H1 (cell line): ENCODE measurements around the gene C7orf57. TPM values are rescaled to one million over a fixed set of nuclear protein-coding genes. Genes with fewer than 3 reads are reported as not detected.

Source experiments
- CTCF ChIA-PET: fragments of 300-600 bp; sonication (Branson Sonifier 250); formaldehyde crosslinking; loops from one replicate; lab custom pipeline; 2021; ENCODE audit not compliant: partially characterized antibody; lab: Charles Lee
- POLR2A ChIA-PET: fragments of 300-600 bp; sonication (Branson Sonifier 250); formaldehyde crosslinking; loops from one replicate; lab custom pipeline; 2021; ENCODE audit warnings: inconsistent platforms; ENCODE audit not compliant: partially characterized antibody; lab: Charles Lee
- DNase-seq, 2 experiments: peaks; one replicate each; pipeline versions ENCODE4 v3.0.0 to v3.0.0-alpha.2; 2010 to 2022; ENCODE audit warnings: low spot score in 2 of 2, low read depth in 1 of 2, mixed read lengths in 1 of 2
- FAIRE-seq: peaks from 2 replicates; lab custom pipeline; 2011; peaks lifted over from hg19 to GRCh38; lab: Jason Lieb, UNC
- H2AFZ ChIP-seq: 2 replicates; pipeline ENCODE4 v1.8.1; 2012; ENCODE audit warnings: low read length, inconsistent platforms
- H2AK5ac ChIP-seq: 2 replicates; pipeline ENCODE4 v1.6.1; 2013; ENCODE audit warnings: low read depth, low read length
- H2BK120ac ChIP-seq: replicated peaks from 2 replicates; pipeline ENCODE3; 2013; ENCODE audit warnings: low read depth, low read length, inconsistent platforms
- H2BK12ac ChIP-seq: 2 replicates; pipeline ENCODE4 v1.6.1; 2013; ENCODE audit warnings: low read depth, low read length
- H2BK15ac ChIP-seq: 2 replicates; pipeline ENCODE4 v1.6.1; 2013; ENCODE audit warnings: low read length
- H2BK20ac ChIP-seq: 2 replicates; pipeline ENCODE4 v1.6.1; 2013; ENCODE audit warnings: low read length
- H2BK5ac ChIP-seq: 2 replicates; pipeline ENCODE4 v1.6.1; 2013; ENCODE audit warnings: low read depth, low read length
- H3K14ac ChIP-seq: 2 replicates; pipeline ENCODE4 v1.6.1; 2013; ENCODE audit warnings: inconsistent platforms; ENCODE audit not compliant: insufficient read length
- H3K18ac ChIP-seq: 2 replicates; pipeline ENCODE4 v1.6.1; 2013; ENCODE audit warnings: low read length; ENCODE audit errors: extremely low read depth
- H3K23ac ChIP-seq: 2 replicates; pipeline ENCODE4 v1.6.1; 2013; ENCODE audit warnings: inconsistent platforms; ENCODE audit not compliant: insufficient read length
- H3K23me2 ChIP-seq: 2 replicates; pipeline ENCODE4 v1.6.1; 2013; ENCODE audit warnings: low read depth, low read length
- H3K27ac ChIP-seq: 2 replicates; pipeline ENCODE4 v1.6.1; 2011; ENCODE audit warnings: low read depth, low read length, inconsistent platforms
- H3K27me3 ChIP-seq, 4 experiments: replicated peaks in 1 of 4; 1 replicate in 1 of 4; 2 replicates in 3 of 4; pipeline versions ENCODE4 v1.6.1 to v1.8.1; 2011 to 2013; ENCODE audit warnings: low read length in 3 of 4, mild to moderate bottlenecking in 3 of 4, inconsistent platforms in 2 of 4, mixed read lengths in 2 of 4, moderate library complexity in 1 of 4; ENCODE audit not compliant: control insufficient read depth in 3 of 4, insufficient read depth in 3 of 4; ENCODE audit errors: extremely low read depth in 1 of 4
- H3K36me3 ChIP-seq, 4 experiments: 2 replicates each; pipeline versions ENCODE4 v1.6.1 to v1.8.1; 2011 to 2013; ENCODE audit warnings: mild to moderate bottlenecking in 4 of 4, low read length in 3 of 4, moderate library complexity in 2 of 4, control low read depth in 1 of 4, inconsistent platforms in 1 of 4; ENCODE audit not compliant: insufficient read depth in 4 of 4, control insufficient read depth in 2 of 4
- H3K4ac ChIP-seq: replicated peaks from 2 replicates; pipeline ENCODE3; 2013; ENCODE audit warnings: low read length, low read depth, mixed read lengths, inconsistent platforms; ENCODE audit not compliant: insufficient read length
- H3K4me1 ChIP-seq, 4 experiments: replicated peaks in 1 of 4; 1 replicate in 1 of 4; 2 replicates in 3 of 4; pipeline versions ENCODE4 v1.6.1 to v1.8.1; 2011 to 2013; ENCODE audit warnings: low read length in 3 of 4, inconsistent platforms in 2 of 4, mixed read lengths in 1 of 4; ENCODE audit not compliant: insufficient read depth in 4 of 4, control insufficient read depth in 3 of 4
- H3K4me2 ChIP-seq, 2 experiments: 2 replicates each; pipeline versions ENCODE4 v1.6.1 to v1.8.1; 2011 to 2013; ENCODE audit warnings: low read depth in 2 of 2, low read length in 2 of 2, control low read depth in 1 of 2, inconsistent platforms in 1 of 2, mild to moderate bottlenecking in 1 of 2; ENCODE audit not compliant: insufficient read depth in 1 of 2
- H3K4me3 ChIP-seq, 4 experiments: fragments of 200-600, 300-600 bp in 1 of 4; sonication (generic), shearing (Covaris generic), sonication (Bioruptor Twin) in 1 of 4; 2 replicates each; pipeline versions ENCODE4 v1.5.1 to v1.8.1; 2011 to 2016; ENCODE audit warnings: low read length in 4 of 4, low read depth in 3 of 4, control low read depth in 2 of 4, inconsistent platforms in 2 of 4, mild to moderate bottlenecking in 2 of 4, mixed read lengths in 1 of 4, moderate library complexity in 1 of 4; ENCODE audit not compliant: insufficient read depth in 2 of 4; ENCODE audit errors: extremely low read depth in 1 of 4
- H3K56ac ChIP-seq: replicated peaks from 2 replicates; pipeline ENCODE3; 2013; ENCODE audit warnings: low read depth, mild to moderate bottlenecking, mixed read lengths, low read length, inconsistent platforms; ENCODE audit not compliant: insufficient read length
- H3K79me1 ChIP-seq: 2 replicates; pipeline ENCODE4 v1.6.1; 2013; ENCODE audit warnings: low read depth, low read length, control low read depth
- H3K79me2 ChIP-seq, 2 experiments: 2 replicates each; pipeline versions ENCODE4 v1.6.1 to v1.8.1; 2012 to 2013; ENCODE audit warnings: low read length in 2 of 2, mild to moderate bottlenecking in 2 of 2, inconsistent platforms in 1 of 2; ENCODE audit not compliant: insufficient read depth in 2 of 2, control insufficient read depth in 1 of 2
- H3K9ac ChIP-seq, 4 experiments: replicated peaks in 1 of 4; 1 replicate in 1 of 4; 2 replicates in 3 of 4; pipeline versions ENCODE4 v1.6.1 to v1.8.1; 2011 to 2013; ENCODE audit warnings: low read depth in 3 of 4, low read length in 3 of 4, control low read depth in 2 of 4, mild to moderate bottlenecking in 2 of 4, moderate library complexity in 2 of 4, inconsistent platforms in 1 of 4; ENCODE audit errors: extremely low read depth in 1 of 4
- H3K9me3 ChIP-seq, 2 experiments: 2 replicates each; pipeline versions ENCODE4 v1.6.1 to v1.8.1; 2012 to 2013; ENCODE audit warnings: mild to moderate bottlenecking in 2 of 2, moderate library complexity in 2 of 2, control low read depth in 1 of 2, inconsistent platforms in 1 of 2, low read depth in 1 of 2, low read length in 1 of 2, mixed read lengths in 1 of 2; ENCODE audit not compliant: insufficient read depth in 2 of 2
- H4K20me1 ChIP-seq, 2 experiments: replicated peaks in 1 of 2; 2 replicates each; pipeline versions ENCODE3 to v1.8.1; 2011 to 2013; ENCODE audit warnings: inconsistent platforms in 2 of 2, low read length in 2 of 2, mild to moderate bottlenecking in 1 of 2; ENCODE audit not compliant: insufficient read depth in 2 of 2, control insufficient read depth in 1 of 2
- H4K5ac ChIP-seq: 2 replicates; pipeline ENCODE4 v1.6.1; 2013; ENCODE audit warnings: low read length, low read depth, mixed read lengths, inconsistent platforms; ENCODE audit not compliant: insufficient read length
- H4K8ac ChIP-seq: 2 replicates; pipeline ENCODE4 v1.8.0; 2013; ENCODE audit warnings: mild to moderate bottlenecking, moderate library complexity, low read length, inconsistent platforms; ENCODE audit not compliant: insufficient read depth; ENCODE audit errors: extremely low read depth
- H4K91ac ChIP-seq: replicated peaks from 2 replicates; pipeline ENCODE3; 2013; ENCODE audit warnings: low read length, mixed read lengths, inconsistent platforms; ENCODE audit not compliant: insufficient read length
- CREB1 ChIP-seq: IDR thresholded peaks from 2 replicates; pipeline ENCODE4 v1.6.1; 2012; ENCODE audit warnings: inconsistent platforms
- CTBP2 ChIP-seq: IDR thresholded peaks from 2 replicates; pipeline ENCODE4 v1.7.0; 2011; ENCODE audit warnings: borderline replicate concordance, mild to moderate bottlenecking, moderate library complexity, mixed read lengths, low read length; ENCODE audit not compliant: insufficient read depth, insufficient read length
- E2F6 ChIP-seq: IDR thresholded peaks from 2 replicates; pipeline ENCODE4 v1.6.1; 2012; ENCODE audit warnings: inconsistent platforms
- EZH2 ChIP-seq: fragments of 200-600 bp; sonication (generic); IDR thresholded peaks from 2 replicates; pipeline ENCODE4 v1.7.1; 2012; ENCODE audit warnings: low read depth, mild to moderate bottlenecking, moderate library complexity, low read length, inconsistent platforms; ENCODE audit not compliant: severe bottlenecking
- GTF2F1 ChIP-seq: IDR thresholded peaks from 2 replicates; pipeline ENCODE4 v1.6.1; 2012; ENCODE audit warnings: low read depth, low read length, improper control_type of control experiment, borderline replicate concordance
- MAFK ChIP-seq: IDR thresholded peaks from 2 replicates; pipeline ENCODE4 v1.6.1; 2012; ENCODE audit warnings: low read depth, mild to moderate bottlenecking, improper control_type of control experiment, low read length
- NANOG ChIP-seq: IDR thresholded peaks from 2 replicates; pipeline ENCODE4 v1.6.1; 2011; ENCODE audit warnings: low read length, low read depth, mild to moderate bottlenecking, inconsistent platforms; ENCODE audit not compliant: insufficient read depth, poor library complexity, severe bottlenecking
- RBBP5 ChIP-seq: IDR thresholded peaks from 2 replicates; pipeline ENCODE4 v1.7.1; 2012; ENCODE audit warnings: low read depth, mild to moderate bottlenecking, inconsistent platforms, low read length, moderate library complexity, borderline replicate concordance
- RXRA ChIP-seq: IDR thresholded peaks from 2 replicates; pipeline ENCODE4 v1.6.1; 2011; ENCODE audit warnings: low read depth, mild to moderate bottlenecking, low read length, moderate library complexity; ENCODE audit not compliant: insufficient read depth
- SUZ12 ChIP-seq: fragments of 200-600 bp; sonication (generic); IDR thresholded peaks from 2 replicates; pipeline ENCODE4 v1.6.1; 2012; ENCODE audit warnings: mild to moderate bottlenecking, inconsistent platforms, low read length, moderate library complexity, mixed read lengths
- TCF12 ChIP-seq: IDR thresholded peaks from 2 replicates; pipeline ENCODE4 v1.6.1; 2011; ENCODE audit warnings: low read depth, mild to moderate bottlenecking, low read length
- TEAD4 ChIP-seq: IDR thresholded peaks from 2 replicates; pipeline ENCODE4 v1.6.1; 2012; ENCODE audit warnings: low read depth, low read length, inconsistent platforms, mixed read lengths
- WGBS, 2 experiments: shearing (Covaris generic) in 1 of 2; methylation state at CpG; one replicate each; pipeline versions ENCODE4 v1.1.6 to v1.1.7; 2013 to 2015; ENCODE audit warnings: low lambda C conversion rate in 2 of 2, mixed read lengths in 2 of 2, inconsistent platforms in 1 of 2, low coverage in 1 of 2, missing lambda C conversion rate in 1 of 2; ENCODE audit not compliant: insufficient replicate concordance in 2 of 2, insufficient coverage in 1 of 2, insufficient read length in 1 of 2; ENCODE audit errors: extremely low coverage in 1 of 2, missing lambda C conversion rate in 1 of 2; 5-methylcytosine and 5-hydroxymethylcytosine counted together
- polyA plus RNA-seq, 7 experiments: library from polyadenylated mRNA; depleted of rRNA in 3 of 7; stranded (reverse) in 5 of 7; unstranded in 2 of 7; fragments of >200 nt in 5 of 7; fragments of 200-250 nt in 2 of 7; gene quantifications; 1 replicate in 5 of 7; 2 replicates in 1 of 7; 4 replicates in 1 of 7; pipeline versions ENCODE4 v1.2.1 to v1.2.3, GENCODE V29; 2011 to 2013; ENCODE audit warnings: missing spikeins in 2 of 7, mixed read lengths in 2 of 7
- total RNA-seq: library from RNA; stranded (reverse); fragmentation: NEBNext Ultra II Directional; extraction: Animal tissue kit (Norgen Biotek cat#: 25700); gene quantifications from 2 replicates; pipeline ENCODE4 v1.2.1, GENCODE V29; 2021

Gene C7orf57
- total and polyA plus RNA-seq, 2 of the 8 experiments (the other 6 are each of a cell fraction or from before 2014, with no cell fraction given) = 0.08 to 0.56 TPM

GRCh38 chr7:48087349-48087748 is 52.0 kb downstream of the C7orf57 start:
- Histone ChIP-seq H3K9ac (no peak overlapping the region), H2BK5ac (peak overlapping the region; percentile 92; the same call in 1 of the 2 replicates), H2BK12ac (peak overlapping the region; percentile 77), H3K23ac (no peak overlapping the region), H2AFZ (no peak overlapping the region), H3K4me2 (peak overlapping the region in 1 of 2 experiments; percentile 92; a peak in 1 of 4 replicates), H3K36me3 (peaks cover 0 to 12% (median 3%) of the 10 kb centered on the region in 4 experiments; a peak in 2 of 8 replicates), H3K9me3 (no peaks in the 10 kb centered on the region; a peak in 1 of 4 replicates), H3K4me3 (no peak overlapping the region), H3K27ac (no peak overlapping the region; the same call in 1 of the 2 replicates), H4K8ac (peak overlapping the region; percentile 22; the same call in 1 of the 2 replicates), H3K79me2 (peaks cover 0 to 6% of the 10 kb centered on the region in 2 experiments; a peak in 1 of 4 replicates), H3K4ac (no peak overlapping the region), H4K91ac (no peak overlapping the region), H3K14ac (no peak overlapping the region), H3K56ac (no peak overlapping the region), H3K27me3 (no peaks in the 10 kb centered on the region), H3K18ac (no peak overlapping the region), H2BK15ac (no peak overlapping the region), H4K5ac (no peak overlapping the region), H2AK5ac (peak overlapping the region; percentile 7; the same call in 1 of the 2 replicates), H4K20me1 (no peaks in the 10 kb centered on the region), H2BK120ac (no peak overlapping the region), H2BK20ac (peak overlapping the region; percentile 13; the same call in 1 of the 2 replicates), H3K4me1 (peaks cover 5 to 11% (median 7%) of the 10 kb centered on the region in 4 experiments), H3K79me1 (0 out of 2 replicates have a peak, but pooled peaks cover 2% of the 10 kb centered on the region), H3K23me2 (peaks cover 7% of the 10 kb centered on the region; the same call in 1 of the 2 replicates)
- FAIRE-seq = no peak
- WGBS, 2 experiments = 82% methylated on average over 7 of the region's 7 CpGs; no CpG with 5 or more reads in 1 of the 2 experiments
- DNase-seq = no peak
- CTCF ChIA-PET = interaction anchor here (1.6 to 4.5 kb wide), 3 partner anchors 15 to 88 kb away, joined by 4 to 16 read pairs (median 12); no protein-coding TSS in a partner anchor
- POLR2A ChIA-PET = interaction anchor here (0.9 to 5.1 kb wide), 9 partner anchors 9 to 118 kb away, joined by 3 to 36 read pairs (median 4); no protein-coding TSS in a partner anchor
- TF ChIP-seq EZH2 (no peak), GTF2F1 (no peak), TEAD4 (no peak), E2F6 (no peak), RXRA (no peak), SUZ12 (no peak), MAFK (no peak), TCF12 (no peak), CTBP2 (no peak), RBBP5 (no peak), NANOG (no peak), CREB1 (no peak)
